GM12878 (cell line): Measurements from ENCODE around the gene ING4. TPM values are rescaled to one million over a fixed set of nuclear protein-coding genes. Genes with fewer than 3 reads are reported as not detected.

Source experiments
- BRCA1 ChIP-seq: IDR thresholded peaks from 2 replicates; pipeline ENCODE4 v1.6.1; 2011; ENCODE audit warnings: low read depth, low read length, improper control_type of control experiment
- CBFB ChIP-seq: IDR thresholded peaks from 2 replicates; pipeline ENCODE4 v1.6.1; 2016; ENCODE audit warnings: antibody characterized with exemption, low read depth
- EED ChIP-seq: sonication (generic); IDR thresholded peaks from 2 replicates; pipeline ENCODE4 v1.6.1; 2016; ENCODE audit warnings: antibody characterized with exemption, low read depth
- GABPA ChIP-seq: IDR thresholded peaks from 2 replicates; pipeline ENCODE4 v1.6.1; 2014; ENCODE audit warnings: antibody characterized with exemption, low read depth, mild to moderate bottlenecking, inconsistent platforms
- NFXL1 ChIP-seq: fragments of 450-650 bp; IDR thresholded peaks from 2 replicates; pipeline ENCODE4 v1.6.1; 2017; ENCODE audit warnings: antibody characterized with exemption, mild to moderate bottlenecking, borderline replicate concordance
- POU2F2 ChIP-seq: IDR thresholded peaks from 3 replicates; pipeline ENCODE4 v1.6.1; 2011; ENCODE audit warnings: low read depth, mild to moderate bottlenecking, low read length, borderline replicate concordance
- SMAD1 ChIP-seq: fragments of 450-650 bp; IDR thresholded peaks from 2 replicates; pipeline ENCODE4 v1.6.1; 2018; ENCODE audit warnings: mild to moderate bottlenecking, low read depth; ENCODE audit not compliant: partially characterized antibody
- SREBF2 ChIP-seq: IDR thresholded peaks from 2 replicates; pipeline ENCODE4 v1.6.1; 2012; ENCODE audit warnings: mild to moderate bottlenecking, low read length
- STAT1 ChIP-seq: fragments of 450-650 bp; conservative IDR thresholded peaks from 2 replicates; pipeline ENCODE4 v1.6.1; 2014; ENCODE audit warnings: antibody characterized with exemption, mild to moderate bottlenecking
- ZSCAN29 ChIP-seq: fragments of 450-650 bp; IDR thresholded peaks from 2 replicates; pipeline ENCODE4 v1.6.1; 2017; ENCODE audit warnings: mild to moderate bottlenecking, moderate library complexity
- ZZZ3 ChIP-seq: IDR thresholded peaks from 2 replicates; pipeline ENCODE4 v1.6.1; 2011; ENCODE audit warnings: low read depth; ENCODE audit not compliant: control insufficient read depth, insufficient read length
- polyA plus RNA-seq, 11 experiments: library from polyadenylated mRNA; depleted of rRNA in 4 of 11; unstranded in 6 of 11; stranded (reverse) in 5 of 11; fragments of >200 nt; fragmentation: Nextera tagmentation in 4 of 11; fragmentation: Illumina TruSeq in 1 of 11; extraction: Ambion mirVana in 4 of 11; extraction: Trizol in 1 of 11; gene quantifications; 1 replicate in 1 of 11; 2 replicates in 10 of 11; pipeline versions ENCODE4 v1.2.1 to v1.2.3, GENCODE V29; 2011 to 2016; ENCODE audit warnings: inconsistent platforms in 2 of 11, missing spikeins in 2 of 11, low read depth in 1 of 11
- total RNA-seq, 4 experiments: library from RNA; depleted of rRNA in 3 of 4; stranded (reverse); fragments of >200 nt in 3 of 4; fragmentation: Illumina TruSeq in 1 of 4; extraction: Trizol in 1 of 4; gene quantifications; 2 replicates each; pipeline versions ENCODE4 v1.2.1 to v1.2.3, GENCODE V29; 2013 to 2021
- TF ChIP-seq, protein P1 (sequence below): fragments of 450-650 bp; IDR thresholded peaks from 2 replicates; pipeline ENCODE4 v1.6.1; 2016; ENCODE audit warnings: mild to moderate bottlenecking
- TF ChIP-seq, protein P2 (sequence below): IDR thresholded peaks from 2 replicates; pipeline ENCODE4 v1.6.1; 2012; ENCODE audit warnings: improper control_type of control experiment, low read depth, low read length; ENCODE audit not compliant: insufficient replicate concordance
- TF ChIP-seq, protein P3 (sequence below): fragments of 450-650 bp; IDR thresholded peaks from 2 replicates; pipeline ENCODE4 v1.6.1; 2017; ENCODE audit warnings: mild to moderate bottlenecking, moderate library complexity
- TF ChIP-seq, protein P4 (sequence below): fragments of 450-650 bp; IDR thresholded peaks from 2 replicates; pipeline ENCODE4 v1.6.1; 2017; ENCODE audit warnings: mild to moderate bottlenecking, moderate library complexity

ING4 gene
- total and polyA plus RNA-seq, 10 of the 15 experiments (the other 5 are each of a cell fraction or from before 2014, with no cell fraction given) = 7.2 to 53.9 (median 21.8) TPM

DNA sequence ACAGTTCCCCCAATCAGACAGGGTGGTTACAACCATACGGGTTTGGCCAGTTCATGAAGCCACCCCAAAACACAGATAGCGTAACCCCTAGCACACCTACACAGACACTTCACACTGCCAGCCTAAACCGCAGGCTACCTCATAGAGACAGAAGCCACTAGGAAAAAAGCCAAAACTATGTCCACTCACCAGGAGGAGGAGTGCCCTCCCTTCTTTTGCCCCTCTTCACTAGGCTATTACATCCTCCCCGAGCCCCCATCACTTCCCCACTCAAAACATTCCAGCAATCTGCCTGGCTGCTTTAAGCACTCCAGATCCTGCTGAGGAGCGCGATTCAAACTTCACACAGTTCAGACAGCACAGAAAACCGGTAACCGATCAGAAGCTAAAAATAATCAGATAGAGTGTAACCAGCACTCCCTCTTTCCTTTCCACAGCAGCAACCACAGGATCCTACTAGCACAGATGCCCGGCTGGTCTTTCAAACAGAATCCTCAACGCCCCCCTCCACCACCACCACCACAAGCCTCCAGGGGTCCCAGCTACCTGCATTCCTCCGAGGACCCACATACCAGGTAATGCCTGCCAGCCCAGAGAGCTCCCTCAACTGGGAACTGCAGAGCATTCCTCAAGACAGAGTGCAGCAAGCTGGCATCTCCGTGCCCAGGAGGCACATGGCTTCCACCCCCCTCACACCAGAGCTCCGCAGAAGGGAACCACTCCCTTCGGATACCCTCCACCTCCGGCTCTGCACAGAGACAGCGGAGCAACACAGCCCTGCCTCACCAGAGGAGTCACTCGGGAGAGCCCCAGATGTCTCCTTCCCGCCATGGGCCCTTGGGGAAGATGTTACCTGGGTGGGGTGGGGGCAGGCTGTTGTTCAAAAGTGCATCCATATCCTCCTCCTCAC lies 57.2 kb downstream of the ING4 start (continued):
- TF ChIP-seq POU2F2 = no peak
- TF ChIP-seq EED = 0 out of 2 replicates have a peak, but pooled peaks have one; percentile 9
- TF ChIP-seq SREBF2 = no peak
- no peak for TF ChIP-seq ZZZ3
- no peak for TF ChIP-seq STAT1
- no peak for TF ChIP-seq NFXL1
- TF ChIP-seq CBFB = no peak
- TF ChIP-seq, protein P1, sequence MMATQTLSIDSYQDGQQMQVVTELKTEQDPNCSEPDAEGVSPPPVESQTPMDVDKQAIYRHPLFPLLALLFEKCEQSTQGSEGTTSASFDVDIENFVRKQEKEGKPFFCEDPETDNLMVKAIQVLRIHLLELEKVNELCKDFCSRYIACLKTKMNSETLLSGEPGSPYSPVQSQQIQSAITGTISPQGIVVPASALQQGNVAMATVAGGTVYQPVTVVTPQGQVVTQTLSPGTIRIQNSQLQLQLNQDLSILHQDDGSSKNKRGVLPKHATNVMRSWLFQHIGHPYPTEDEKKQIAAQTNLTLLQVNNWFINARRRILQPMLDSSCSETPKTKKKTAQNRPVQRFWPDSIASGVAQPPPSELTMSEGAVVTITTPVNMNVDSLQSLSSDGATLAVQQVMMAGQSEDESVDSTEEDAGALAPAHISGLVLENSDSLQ = no peak
- no peak for TF ChIP-seq GABPA
- TF ChIP-seq ZSCAN29 = no peak
- no peak for TF ChIP-seq BRCA1
- TF ChIP-seq, protein P2, sequence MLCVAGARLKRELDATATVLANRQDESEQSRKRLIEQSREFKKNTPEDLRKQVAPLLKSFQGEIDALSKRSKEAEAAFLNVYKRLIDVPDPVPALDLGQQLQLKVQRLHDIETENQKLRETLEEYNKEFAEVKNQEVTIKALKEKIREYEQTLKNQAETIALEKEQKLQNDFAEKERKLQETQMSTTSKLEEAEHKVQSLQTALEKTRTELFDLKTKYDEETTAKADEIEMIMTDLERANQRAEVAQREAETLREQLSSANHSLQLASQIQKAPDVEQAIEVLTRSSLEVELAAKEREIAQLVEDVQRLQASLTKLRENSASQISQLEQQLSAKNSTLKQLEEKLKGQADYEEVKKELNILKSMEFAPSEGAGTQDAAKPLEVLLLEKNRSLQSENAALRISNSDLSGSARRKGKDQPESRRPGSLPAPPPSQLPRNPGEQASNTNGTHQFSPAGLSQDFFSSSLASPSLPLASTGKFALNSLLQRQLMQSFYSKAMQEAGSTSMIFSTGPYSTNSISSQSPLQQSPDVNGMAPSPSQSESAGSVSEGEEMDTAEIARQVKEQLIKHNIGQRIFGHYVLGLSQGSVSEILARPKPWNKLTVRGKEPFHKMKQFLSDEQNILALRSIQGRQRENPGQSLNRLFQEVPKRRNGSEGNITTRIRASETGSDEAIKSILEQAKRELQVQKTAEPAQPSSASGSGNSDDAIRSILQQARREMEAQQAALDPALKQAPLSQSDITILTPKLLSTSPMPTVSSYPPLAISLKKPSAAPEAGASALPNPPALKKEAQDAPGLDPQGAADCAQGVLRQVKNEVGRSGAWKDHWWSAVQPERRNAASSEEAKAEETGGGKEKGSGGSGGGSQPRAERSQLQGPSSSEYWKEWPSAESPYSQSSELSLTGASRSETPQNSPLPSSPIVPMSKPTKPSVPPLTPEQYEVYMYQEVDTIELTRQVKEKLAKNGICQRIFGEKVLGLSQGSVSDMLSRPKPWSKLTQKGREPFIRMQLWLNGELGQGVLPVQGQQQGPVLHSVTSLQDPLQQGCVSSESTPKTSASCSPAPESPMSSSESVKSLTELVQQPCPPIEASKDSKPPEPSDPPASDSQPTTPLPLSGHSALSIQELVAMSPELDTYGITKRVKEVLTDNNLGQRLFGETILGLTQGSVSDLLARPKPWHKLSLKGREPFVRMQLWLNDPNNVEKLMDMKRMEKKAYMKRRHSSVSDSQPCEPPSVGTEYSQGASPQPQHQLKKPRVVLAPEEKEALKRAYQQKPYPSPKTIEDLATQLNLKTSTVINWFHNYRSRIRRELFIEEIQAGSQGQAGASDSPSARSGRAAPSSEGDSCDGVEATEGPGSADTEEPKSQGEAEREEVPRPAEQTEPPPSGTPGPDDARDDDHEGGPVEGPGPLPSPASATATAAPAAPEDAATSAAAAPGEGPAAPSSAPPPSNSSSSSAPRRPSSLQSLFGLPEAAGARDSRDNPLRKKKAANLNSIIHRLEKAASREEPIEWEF = no peak
- TF ChIP-seq, protein P3, sequence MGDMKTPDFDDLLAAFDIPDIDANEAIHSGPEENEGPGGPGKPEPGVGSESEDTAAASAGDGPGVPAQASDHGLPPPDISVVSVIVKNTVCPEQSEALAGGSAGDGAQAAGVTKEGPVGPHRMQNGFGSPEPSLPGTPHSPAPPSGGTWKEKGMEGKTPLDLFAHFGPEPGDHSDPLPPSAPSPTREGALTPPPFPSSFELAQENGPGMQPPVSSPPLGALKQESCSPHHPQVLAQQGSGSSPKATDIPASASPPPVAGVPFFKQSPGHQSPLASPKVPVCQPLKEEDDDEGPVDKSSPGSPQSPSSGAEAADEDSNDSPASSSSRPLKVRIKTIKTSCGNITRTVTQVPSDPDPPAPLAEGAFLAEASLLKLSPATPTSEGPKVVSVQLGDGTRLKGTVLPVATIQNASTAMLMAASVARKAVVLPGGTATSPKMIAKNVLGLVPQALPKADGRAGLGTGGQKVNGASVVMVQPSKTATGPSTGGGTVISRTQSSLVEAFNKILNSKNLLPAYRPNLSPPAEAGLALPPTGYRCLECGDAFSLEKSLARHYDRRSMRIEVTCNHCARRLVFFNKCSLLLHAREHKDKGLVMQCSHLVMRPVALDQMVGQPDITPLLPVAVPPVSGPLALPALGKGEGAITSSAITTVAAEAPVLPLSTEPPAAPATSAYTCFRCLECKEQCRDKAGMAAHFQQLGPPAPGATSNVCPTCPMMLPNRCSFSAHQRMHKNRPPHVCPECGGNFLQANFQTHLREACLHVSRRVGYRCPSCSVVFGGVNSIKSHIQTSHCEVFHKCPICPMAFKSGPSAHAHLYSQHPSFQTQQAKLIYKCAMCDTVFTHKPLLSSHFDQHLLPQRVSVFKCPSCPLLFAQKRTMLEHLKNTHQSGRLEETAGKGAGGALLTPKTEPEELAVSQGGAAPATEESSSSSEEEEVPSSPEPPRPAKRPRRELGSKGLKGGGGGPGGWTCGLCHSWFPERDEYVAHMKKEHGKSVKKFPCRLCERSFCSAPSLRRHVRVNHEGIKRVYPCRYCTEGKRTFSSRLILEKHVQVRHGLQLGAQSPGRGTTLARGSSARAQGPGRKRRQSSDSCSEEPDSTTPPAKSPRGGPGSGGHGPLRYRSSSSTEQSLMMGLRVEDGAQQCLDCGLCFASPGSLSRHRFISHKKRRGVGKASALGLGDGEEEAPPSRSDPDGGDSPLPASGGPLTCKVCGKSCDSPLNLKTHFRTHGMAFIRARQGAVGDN = no peak
- TF ChIP-seq, protein P4, sequence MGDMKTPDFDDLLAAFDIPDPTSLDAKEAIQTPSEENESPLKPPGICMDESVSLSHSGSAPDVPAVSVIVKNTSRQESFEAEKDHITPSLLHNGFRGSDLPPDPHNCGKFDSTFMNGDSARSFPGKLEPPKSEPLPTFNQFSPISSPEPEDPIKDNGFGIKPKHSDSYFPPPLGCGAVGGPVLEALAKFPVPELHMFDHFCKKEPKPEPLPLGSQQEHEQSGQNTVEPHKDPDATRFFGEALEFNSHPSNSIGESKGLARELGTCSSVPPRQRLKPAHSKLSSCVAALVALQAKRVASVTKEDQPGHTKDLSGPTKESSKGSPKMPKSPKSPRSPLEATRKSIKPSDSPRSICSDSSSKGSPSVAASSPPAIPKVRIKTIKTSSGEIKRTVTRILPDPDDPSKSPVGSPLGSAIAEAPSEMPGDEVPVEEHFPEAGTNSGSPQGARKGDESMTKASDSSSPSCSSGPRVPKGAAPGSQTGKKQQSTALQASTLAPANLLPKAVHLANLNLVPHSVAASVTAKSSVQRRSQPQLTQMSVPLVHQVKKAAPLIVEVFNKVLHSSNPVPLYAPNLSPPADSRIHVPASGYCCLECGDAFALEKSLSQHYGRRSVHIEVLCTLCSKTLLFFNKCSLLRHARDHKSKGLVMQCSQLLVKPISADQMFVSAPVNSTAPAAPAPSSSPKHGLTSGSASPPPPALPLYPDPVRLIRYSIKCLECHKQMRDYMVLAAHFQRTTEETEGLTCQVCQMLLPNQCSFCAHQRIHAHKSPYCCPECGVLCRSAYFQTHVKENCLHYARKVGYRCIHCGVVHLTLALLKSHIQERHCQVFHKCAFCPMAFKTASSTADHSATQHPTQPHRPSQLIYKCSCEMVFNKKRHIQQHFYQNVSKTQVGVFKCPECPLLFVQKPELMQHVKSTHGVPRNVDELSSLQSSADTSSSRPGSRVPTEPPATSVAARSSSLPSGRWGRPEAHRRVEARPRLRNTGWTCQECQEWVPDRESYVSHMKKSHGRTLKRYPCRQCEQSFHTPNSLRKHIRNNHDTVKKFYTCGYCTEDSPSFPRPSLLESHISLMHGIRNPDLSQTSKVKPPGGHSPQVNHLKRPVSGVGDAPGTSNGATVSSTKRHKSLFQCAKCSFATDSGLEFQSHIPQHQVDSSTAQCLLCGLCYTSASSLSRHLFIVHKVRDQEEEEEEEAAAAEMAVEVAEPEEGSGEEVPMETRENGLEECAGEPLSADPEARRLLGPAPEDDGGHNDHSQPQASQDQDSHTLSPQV = no peak
- TF ChIP-seq SMAD1 = no peak
